HG03095 (cell line): ENCODE data around the gene SLC35G6.

Source experiments
- ATAC-seq: cut with Tn5 transposase; IDR thresholded peaks from one replicate; pipeline ENCODE4 v1.9.1; 2021; ENCODE audit warnings: moderate library complexity; ENCODE audit not compliant: unreplicated experiment

The SLC35G6 gene

GRCh38 chr17:7502171-7502847 is 21.1 kb downstream of the SLC35G6 start:
- ATAC-seq = no peak

GRCh38 chr17:7502987-7503386 is 21.7 kb downstream of the SLC35G6 start:
- ATAC-seq = no peak

- ATAC-seq = no peak
Observed at GRCh38 chr17:7503521-7503920, 22.3 kb downstream of the SLC35G6 start.

GRCh38 chr17:7508145-7508544 is 26.9 kb downstream of the SLC35G6 start:
- ATAC-seq = no peak

- ATAC-seq = no peak
Observed at GRCh38 chr17:7508846-7509245, 27.6 kb downstream of the SLC35G6 start.

GRCh38 chr17:7509937-7510336 is 28.7 kb downstream of the SLC35G6 start:
- ATAC-seq = no peak

GRCh38 chr17:7511108-7511507 is 29.9 kb downstream of the SLC35G6 start:
- ATAC-seq = no peak

- no peak for ATAC-seq
Observed at GRCh38 chr17:7512105-7512504, 30.9 kb downstream of the SLC35G6 start.

GRCh38 chr17:7512824-7513540 is 31.7 kb downstream of the SLC35G6 start:
- ATAC-seq = no peak

- ATAC-seq = no peak
Observed at GRCh38 chr17:7513850-7514419, 32.7 kb downstream of the SLC35G6 start.

GRCh38 chr17:7515911-7516610 is 34.8 kb downstream of the SLC35G6 start:
- no peak for ATAC-seq

GRCh38 chr17:7523033-7523432 is 41.8 kb downstream of the SLC35G6 start:
- ATAC-seq = no peak

- ATAC-seq = no peak
Observed at GRCh38 chr17:7528842-7529241, 47.6 kb downstream of the SLC35G6 start.

- no peak for ATAC-seq
Observed at GRCh38 chr17:7530023-7530900, 49.0 kb downstream of the SLC35G6 start.
